H1 (cell line): ENCODE data around the gene TNFRSF13B. TPM values are rescaled to one million over a fixed set of nuclear protein-coding genes. Genes with fewer than 3 reads are reported as not detected.

ENCODE experiments used
- CBX8 ChIP-seq: fragments of 300-800, 300-1000 bp; sonication (generic); IDR thresholded peaks from 2 replicates; pipeline ENCODE4 v1.7.1; 2016; ENCODE audit warnings: low read depth, low read length, borderline replicate concordance
- CHD7 ChIP-seq: fragments of 300-600 bp; sonication (generic); IDR thresholded peaks from 2 replicates; pipeline ENCODE4 v1.7.1; 2012; ENCODE audit warnings: low read length, moderate library complexity, mild to moderate bottlenecking, inconsistent platforms; ENCODE audit not compliant: insufficient replicate concordance
- CTBP2 ChIP-seq: IDR thresholded peaks from 2 replicates; pipeline ENCODE4 v1.7.0; 2011; ENCODE audit warnings: borderline replicate concordance, mild to moderate bottlenecking, moderate library complexity, mixed read lengths, low read length; ENCODE audit not compliant: insufficient read depth, insufficient read length
- HDAC6 ChIP-seq: IDR thresholded peaks from one replicate; pipeline ENCODE4 v1.7.1; 2012; ENCODE audit warnings: low read depth, mild to moderate bottlenecking, inconsistent platforms, low read length, moderate library complexity
- JUND ChIP-seq: IDR thresholded peaks from 2 replicates; pipeline ENCODE4 v1.6.1; 2011; ENCODE audit warnings: mild to moderate bottlenecking, improper control_type of control experiment, low read length
- NRF1 ChIP-seq: IDR thresholded peaks from 2 replicates; pipeline ENCODE4 v1.6.1; 2011; ENCODE audit warnings: mild to moderate bottlenecking, low read depth, low read length, improper control_type of control experiment
- RXRA ChIP-seq: IDR thresholded peaks from 2 replicates; pipeline ENCODE4 v1.6.1; 2011; ENCODE audit warnings: low read depth, mild to moderate bottlenecking, low read length, moderate library complexity; ENCODE audit not compliant: insufficient read depth
- SIX5 ChIP-seq: IDR thresholded peaks from 2 replicates; pipeline ENCODE4 v1.6.1; 2011; ENCODE audit warnings: mild to moderate bottlenecking, low read depth, low read length
- polyA plus RNA-seq, 7 experiments: library from polyadenylated mRNA; depleted of rRNA in 3 of 7; stranded (reverse) in 5 of 7; unstranded in 2 of 7; fragments of >200 nt in 5 of 7; fragments of 200-250 nt in 2 of 7; gene quantifications; 1 replicate in 5 of 7; 2 replicates in 1 of 7; 4 replicates in 1 of 7; pipeline versions ENCODE4 v1.2.1 to v1.2.3, GENCODE V29; 2011 to 2013; ENCODE audit warnings: missing spikeins in 2 of 7, mixed read lengths in 2 of 7
- total RNA-seq: library from RNA; stranded (reverse); fragmentation: NEBNext Ultra II Directional; extraction: Animal tissue kit (Norgen Biotek cat#: 25700); gene quantifications from 2 replicates; pipeline ENCODE4 v1.2.1, GENCODE V29; 2021

Gene TNFRSF13B
- total and polyA plus RNA-seq, 2 of the 8 experiments (the other 6 are each of a cell fraction or from before 2014, with no cell fraction given) = not detected

GRCh38 chr17:16944334-16945135 is 27.4 kb downstream of the TNFRSF13B start (continued):
- TF ChIP-seq CHD7 = no peak
- no peak for TF ChIP-seq NRF1
- TF ChIP-seq HDAC6 = no peak
- TF ChIP-seq CBX8 = no peak
- no peak for TF ChIP-seq RXRA
- no peak for TF ChIP-seq JUND
- TF ChIP-seq SIX5 = no peak
- TF ChIP-seq CTBP2 = no peak
